DND-41 (cell line): ENCODE measurements around the gene EMP2.

Experiments used
- ATAC-seq: fragments of 200-7000 bp; cut with Tn5 transposase; 3 replicates; pipeline ENCODE4 v1.9.1; 2021; ENCODE audit warnings: low read depth; ENCODE audit not compliant: insufficient read depth
- DNase-seq: peaks from one replicate; pipeline ENCODE4 v3.0.0-alpha.2; 2020
- H2AFZ ChIP-seq: 2 replicates; pipeline ENCODE4 v1.6.0; 2012; ENCODE audit warnings: low read depth, low read length
- H3K27ac ChIP-seq: 2 replicates; pipeline ENCODE4 v1.5.1; 2012; ENCODE audit warnings: low read length, inconsistent platforms
- H3K27me3 ChIP-seq: fragments of 200-600 bp; sonication (generic); 2 replicates; pipeline ENCODE4 v1.6.0; 2012; ENCODE audit warnings: low read length, mild to moderate bottlenecking, inconsistent platforms; ENCODE audit not compliant: insufficient read depth, poor library complexity
- H3K36me3 ChIP-seq: 2 replicates; pipeline ENCODE4 v1.5.1; 2012; ENCODE audit warnings: low read length, inconsistent platforms; ENCODE audit not compliant: insufficient read depth
- H3K4me1 ChIP-seq: 2 replicates; pipeline ENCODE4 v1.5.1; 2012; ENCODE audit warnings: mild to moderate bottlenecking, low read length; ENCODE audit not compliant: insufficient read depth
- H3K4me2 ChIP-seq: 2 replicates; pipeline ENCODE4 v1.6.0; 2012; ENCODE audit warnings: mild to moderate bottlenecking, moderate library complexity, low read length, inconsistent platforms; ENCODE audit not compliant: insufficient read depth
- H3K4me3 ChIP-seq, 2 experiments: fragments of 200-600 bp in 1 of 2; shearing (Covaris generic) in 1 of 2; 2 replicates each; pipeline ENCODE4 v1.5.1; 2012 to 2016; ENCODE audit warnings: inconsistent platforms in 2 of 2, low read length in 2 of 2, mild to moderate bottlenecking in 2 of 2, low read depth in 1 of 2, moderate library complexity in 1 of 2
- H3K79me2 ChIP-seq: 2 replicates; pipeline ENCODE4 v1.6.0; 2012; ENCODE audit warnings: low read length, inconsistent platforms; ENCODE audit not compliant: insufficient read depth
- H3K9ac ChIP-seq: 2 replicates; pipeline ENCODE4 v1.6.0; 2012; ENCODE audit warnings: low read depth, mild to moderate bottlenecking, inconsistent platforms, low read length, moderate library complexity
- H3K9me3 ChIP-seq: 2 replicates; pipeline ENCODE4 v1.5.1; 2012; ENCODE audit warnings: low read length, moderate library complexity, mild to moderate bottlenecking, inconsistent platforms; ENCODE audit not compliant: insufficient read depth, severe bottlenecking
- H4K20me1 ChIP-seq: 2 replicates; pipeline ENCODE4 v1.6.0; 2012; ENCODE audit warnings: low read length; ENCODE audit not compliant: insufficient read depth
- EZH2 ChIP-seq: IDR thresholded peaks from 3 replicates; pipeline ENCODE4 v1.6.1; 2012; ENCODE audit warnings: borderline replicate concordance, low read depth, mild to moderate bottlenecking, moderate library complexity, low read length, inconsistent platforms; ENCODE audit not compliant: severe bottlenecking
- TF ChIP-seq, protein P1 (sequence below): IDR thresholded peaks from 2 replicates; pipeline ENCODE4 v1.5.1; 2012; ENCODE audit warnings: borderline replicate concordance, low read length, moderate library complexity, mild to moderate bottlenecking; ENCODE audit not compliant: poor library complexity, severe bottlenecking; ENCODE audit errors: extremely low read depth

EMP2 gene

DNA sequence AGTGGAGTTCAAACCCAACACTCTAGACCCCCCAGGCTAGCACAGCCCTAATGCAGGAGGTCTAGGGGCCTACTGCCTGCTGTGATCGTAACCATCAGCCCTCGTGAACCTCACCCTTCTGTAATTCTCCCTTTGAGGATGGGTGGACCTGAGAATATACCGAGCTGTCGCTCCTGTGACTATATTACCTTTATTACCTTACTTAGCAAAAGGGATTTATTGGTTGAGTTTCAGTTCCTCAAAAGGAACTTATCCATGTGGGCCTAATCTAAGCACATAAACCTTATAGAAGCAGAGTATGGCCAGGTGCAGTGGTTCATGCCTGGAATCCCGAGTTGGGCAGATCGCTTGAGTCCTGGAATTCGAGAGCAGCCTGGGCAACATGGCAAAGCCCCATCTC lies 19.2 kb upstream of the EMP2 start:
- no peak for ATAC-seq
- Histone ChIP-seq H3K27ac (no peak overlapping the region), H3K9ac (no peak overlapping the region), H3K9me3 (no peaks in the 10 kb centered on the region), H3K4me3 (no peak overlapping the region), H3K4me2 (no peak overlapping the region), H2AFZ (no peak overlapping the region), H4K20me1 (no peaks in the 10 kb centered on the region; the same call in 1 of the 2 replicates), H3K4me1 (no peaks in the 10 kb centered on the region), H3K36me3 (no peaks in the 10 kb centered on the region), H3K79me2 (no peaks in the 10 kb centered on the region), H3K27me3 (peaks cover 5% of the 10 kb centered on the region)
- DNase-seq, result no peak
- TF ChIP-seq, protein P1, sequence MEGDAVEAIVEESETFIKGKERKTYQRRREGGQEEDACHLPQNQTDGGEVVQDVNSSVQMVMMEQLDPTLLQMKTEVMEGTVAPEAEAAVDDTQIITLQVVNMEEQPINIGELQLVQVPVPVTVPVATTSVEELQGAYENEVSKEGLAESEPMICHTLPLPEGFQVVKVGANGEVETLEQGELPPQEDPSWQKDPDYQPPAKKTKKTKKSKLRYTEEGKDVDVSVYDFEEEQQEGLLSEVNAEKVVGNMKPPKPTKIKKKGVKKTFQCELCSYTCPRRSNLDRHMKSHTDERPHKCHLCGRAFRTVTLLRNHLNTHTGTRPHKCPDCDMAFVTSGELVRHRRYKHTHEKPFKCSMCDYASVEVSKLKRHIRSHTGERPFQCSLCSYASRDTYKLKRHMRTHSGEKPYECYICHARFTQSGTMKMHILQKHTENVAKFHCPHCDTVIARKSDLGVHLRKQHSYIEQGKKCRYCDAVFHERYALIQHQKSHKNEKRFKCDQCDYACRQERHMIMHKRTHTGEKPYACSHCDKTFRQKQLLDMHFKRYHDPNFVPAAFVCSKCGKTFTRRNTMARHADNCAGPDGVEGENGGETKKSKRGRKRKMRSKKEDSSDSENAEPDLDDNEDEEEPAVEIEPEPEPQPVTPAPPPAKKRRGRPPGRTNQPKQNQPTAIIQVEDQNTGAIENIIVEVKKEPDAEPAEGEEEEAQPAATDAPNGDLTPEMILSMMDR, result no peak
- TF ChIP-seq EZH2, result no peak

DNA sequence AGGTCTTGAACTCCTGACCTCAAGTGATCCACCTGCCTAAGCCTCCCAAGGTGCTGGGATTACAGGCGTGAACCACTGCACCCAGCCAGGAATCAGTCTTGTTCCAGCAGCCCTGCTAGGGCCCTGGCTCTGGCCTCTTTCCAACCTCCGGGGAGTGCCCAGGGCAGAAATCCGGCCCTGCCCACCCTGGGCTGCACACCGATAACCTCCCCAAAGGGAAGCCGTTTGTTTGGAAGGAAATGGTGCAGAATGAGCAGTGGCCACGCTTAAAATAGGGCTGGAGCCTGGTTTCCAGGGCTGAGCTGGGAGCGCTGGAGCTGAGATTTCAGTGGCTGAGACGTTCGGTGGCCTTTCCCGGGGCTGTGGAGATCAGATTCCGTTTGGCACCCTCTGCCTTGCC lies 17.8 kb upstream of the EMP2 start:
- Histone ChIP-seq H3K36me3 (no peaks in the 10 kb centered on the region), H3K9me3 (no peaks in the 10 kb centered on the region), H3K4me1 (no peaks in the 10 kb centered on the region), H3K27me3 (peaks cover 13% of the 10 kb centered on the region), H3K9ac (no peak overlapping the region), H3K27ac (no peak overlapping the region), H3K79me2 (no peaks in the 10 kb centered on the region), H2AFZ (no peak overlapping the region), H4K20me1 (peaks cover 3% of the 10 kb centered on the region; the same call in 1 of the 2 replicates), H3K4me3 (no peak overlapping the region), H3K4me2 (no peak overlapping the region)
- no peak for ATAC-seq
- no peak for DNase-seq
- TF ChIP-seq EZH2, result no peak
- TF ChIP-seq, protein P1, result no peak

- Histone ChIP-seq H3K79me2 (no peaks in the 10 kb centered on the region), H3K27ac (no peak overlapping the region), H3K27me3 (peaks cover 13% of the 10 kb centered on the region), H3K9me3 (no peaks in the 10 kb centered on the region), H2AFZ (no peak overlapping the region), H3K4me1 (no peaks in the 10 kb centered on the region), H3K9ac (no peak overlapping the region), H3K4me2 (no peak overlapping the region), H3K36me3 (no peaks in the 10 kb centered on the region), H3K4me3 (no peak overlapping the region), H4K20me1 (peaks cover 3% of the 10 kb centered on the region; the same call in 1 of the 2 replicates)
- DNase-seq, result no peak
- TF ChIP-seq, protein P1, result no peak
- TF ChIP-seq EZH2, result no peak
- no peak for ATAC-seq
Measured at GRCh38 chr16:10597187-10597601, 16.8 kb upstream of the EMP2 start.

GRCh38 chr16:10594312-10594950 lies 14.0 kb upstream of the EMP2 start:
- no peaks in the 10 kb centered on the region for H3K79me2 ChIP-seq
- no peaks in the 10 kb centered on the region for H3K36me3 ChIP-seq
- no peak overlapping the region for H3K4me3 ChIP-seq
- no peak overlapping the region for H3K27ac ChIP-seq
- H3K9me3 ChIP-seq, result no peaks in the 10 kb centered on the region
- no peak for TF ChIP-seq EZH2
- TF ChIP-seq, protein P1, result no peak
- ATAC-seq, result no peak
- DNase-seq, result no peak
- peaks cover 19% of the 10 kb centered on the region for H3K27me3 ChIP-seq
- H3K9ac ChIP-seq, result no peak overlapping the region
- H3K4me2 ChIP-seq, result no peak overlapping the region
- H4K20me1 ChIP-seq, result peaks cover 3% of the 10 kb centered on the region; the same call in 1 of the 2 replicates
- no peaks in the 10 kb centered on the region for H3K4me1 ChIP-seq
- H2AFZ ChIP-seq, result no peak overlapping the region
